HG02623 (cell line): ENCODE results near the gene FBXO31.
"Not testable (repeated sequence)": the region's sequence is repeated elsewhere in the genome, so short reads cannot be mapped to it uniquely, and the experiment has no call there.

ENCODE experiments used
- ATAC-seq: cut with Tn5 transposase; IDR thresholded peaks from one replicate; pipeline ENCODE4 v1.9.1; 2021; ENCODE audit warnings: moderate library complexity; ENCODE audit not compliant: unreplicated experiment

FBXO31 gene

GRCh38 chr16:87411375-87412271, 28.0 kb upstream of the FBXO31 start:
- ATAC-seq = no peak

- ATAC-seq = no peak
Observed at GRCh38 chr16:87410968-87411367, 27.4 kb upstream of the FBXO31 start.

- no peak for ATAC-seq
Observed at GRCh38 chr16:87410530-87410929, 27.0 kb upstream of the FBXO31 start.

GRCh38 chr16:87409781-87410180, 26.2 kb upstream of the FBXO31 start:
- no peak for ATAC-seq

- ATAC-seq = no peak
Observed at GRCh38 chr16:87409153-87409552, 25.6 kb upstream of the FBXO31 start.

- no peak for ATAC-seq
Observed at GRCh38 chr16:87407511-87408112, 24.0 kb upstream of the FBXO31 start.

- no peak for ATAC-seq
Observed at GRCh38 chr16:87406495-87407088, 23.0 kb upstream of the FBXO31 start.

- no peak for ATAC-seq
Observed at GRCh38 chr16:87404764-87405625, 21.4 kb upstream of the FBXO31 start.

GRCh38 chr16:87395181-87395842, 11.7 kb upstream of the FBXO31 start:
- no peak for ATAC-seq

- no peak for ATAC-seq
Observed at GRCh38 chr16:87393680-87394055, 10.1 kb upstream of the FBXO31 start.

GRCh38 chr16:87392821-87393679, 9.5 kb upstream of the FBXO31 start:
- ATAC-seq = peak; percentile 3

- peak; percentile 58 for ATAC-seq
Observed at GRCh38 chr16:87391950-87392820, 8.6 kb upstream of the FBXO31 start, which contains the start of gene MAP1LC3B. Gene MAP1LC3B (plus strand): TSS chr16:87392336. CDS start chr16:87392428, 92 bp downstream.

GRCh38 chr16:87391324-87391949, 7.9 kb upstream of the FBXO31 start:
- peak; percentile 6 for ATAC-seq

- ATAC-seq = no peak
Observed at GRCh38 chr16:87390641-87391323, 7.2 kb upstream of the FBXO31 start.

GRCh38 chr16:87389914-87390313, 6.3 kb upstream of the FBXO31 start:
- ATAC-seq = not testable (repeated sequence)

- ATAC-seq = no peak
Observed at GRCh38 chr16:87389245-87389644, 5.7 kb upstream of the FBXO31 start.

- ATAC-seq = no peak
Observed at GRCh38 chr16:87388818-87389134, 5.2 kb upstream of the FBXO31 start.
